Measurements from ENCODE around the gene RET. TPM values are rescaled to one million over a fixed set of nuclear protein-coding genes. Genes with fewer than 3 reads are reported as not detected.

Gene RET
- total RNA-seq, 1 donor from 2014 or later, result 0.26 TPM

GRCh38 chr10:43061760-43062159 lies 15.1 kb upstream of the RET start:
- no peak for DNase-seq (ENCODE audit: low read depth in 2 of 2)

GRCh38 chr10:43062402-43063160 lies 14.3 kb upstream of the RET start:
- DNase-seq (ENCODE audit: low read depth in 2 of 2), result no peak

- no peak for DNase-seq (ENCODE audit: low read depth in 2 of 2)
Measured at GRCh38 chr10:43064331-43065075, 12.4 kb upstream of the RET start.

GRCh38 chr10:43065234-43065633 lies 11.6 kb upstream of the RET start:
- no peak for DNase-seq (ENCODE audit: low read depth in 2 of 2)

- DNase-seq (ENCODE audit: low read depth in 2 of 2), result no peak
Measured at GRCh38 chr10:43065761-43066160, 11.1 kb upstream of the RET start.

GRCh38 chr10:43066481-43066880 lies 10.4 kb upstream of the RET start:
- no peak for DNase-seq (ENCODE audit: low read depth in 2 of 2)

GRCh38 chr10:43067391-43068135 lies 9.3 kb upstream of the RET start:
- no peak for DNase-seq (ENCODE audit: low read depth in 2 of 2)

GRCh38 chr10:43068136-43068395 lies 8.8 kb upstream of the RET start:
- no peak for DNase-seq (ENCODE audit: low read depth in 2 of 2)

GRCh38 chr10:43068471-43069210 lies 8.2 kb upstream of the RET start:
- no peak for DNase-seq (ENCODE audit: low read depth in 2 of 2)

- DNase-seq (ENCODE audit: low read depth in 2 of 2), result no peak
Measured at GRCh38 chr10:43069211-43069515, 7.7 kb upstream of the RET start.

GRCh38 chr10:43069579-43069978 lies 7.3 kb upstream of the RET start:
- no peak for DNase-seq (ENCODE audit: low read depth in 2 of 2)

GRCh38 chr10:43070121-43071085 lies 6.5 kb upstream of the RET start:
- no peak for DNase-seq (ENCODE audit: low read depth in 2 of 2)

- DNase-seq (ENCODE audit: low read depth in 2 of 2), result no peak
Measured at GRCh38 chr10:43071865-43072650, 4.8 kb upstream of the RET start.

GRCh38 chr10:43073191-43073590 lies 3.7 kb upstream of the RET start:
- no peak for DNase-seq (ENCODE audit: low read depth in 2 of 2)

- DNase-seq (ENCODE audit: low read depth in 2 of 2), result no peak
Measured at GRCh38 chr10:43073721-43074120, 3.1 kb upstream of the RET start.

GRCh38 chr10:43074409-43074808 lies 2.5 kb upstream of the RET start:
- DNase-seq (ENCODE audit: low read depth in 2 of 2), result no peak

GRCh38 chr10:43074827-43075611 lies 1.9 kb upstream of the RET start:
- no peak for DNase-seq (ENCODE audit: low read depth in 2 of 2)

- no peak for DNase-seq (ENCODE audit: low read depth in 2 of 2)
Measured at GRCh38 chr10:43075612-43076003, 1.3 kb upstream of the RET start.

- DNase-seq (ENCODE audit: low read depth in 2 of 2), result no peak
Measured at GRCh38 chr10:43076311-43076875, 476 bp upstream of the RET start.

Measured in dermis microvascular lymphatic vessel endothelial cell (primary cell).